ENCODE results near the gene TRAF2.

TRAF2 gene

GRCh38 chr9:136943291-136944211, 57.2 kb downstream of the TRAF2 start:
- no peak for TF ChIP-seq CTCF (IDR thresholded peaks at IDR 0.05; ENCODE audit: unreplicated experiment in 3 of 3)
- Mint-ChIP-seq H3K36me3 (ENCODE audit: low read depth) (peaks cover 15% of the 10 kb centered on the region), H3K4me1 (peaks cover 9% of the 10 kb centered on the region), H3K4me3 (peak overlapping the region; percentile 77 to 83 (median 81)), H3K9me3 (no peaks in the 10 kb centered on the region), H3K27ac (no peak overlapping the region), H3K27me3 (ENCODE audit: low read depth) (peaks cover 4% of the 10 kb centered on the region)

GRCh38 chr9:136944212-136944518, 57.8 kb downstream of the TRAF2 start:
- TF ChIP-seq CTCF (IDR thresholded peaks at IDR 0.05; ENCODE audit: unreplicated experiment in 3 of 3) = no peak
- Mint-ChIP-seq H3K36me3 (ENCODE audit: low read depth) (peaks cover 9% of the 10 kb centered on the region), H3K27ac (no peak overlapping the region), H3K4me3 (peak overlapping the region; percentile 77 to 83 (median 81)), H3K27me3 (ENCODE audit: low read depth) (peaks cover 4% of the 10 kb centered on the region), H3K9me3 (no peaks in the 10 kb centered on the region), H3K4me1 (peaks cover 9% of the 10 kb centered on the region)

- no peaks in the 10 kb centered on the region for H3K9me3 Mint-ChIP-seq
- H3K36me3 Mint-ChIP-seq (ENCODE audit: low read depth) = peaks cover 4% of the 10 kb centered on the region
- peak within 1 kb of the TSS in 1 of 3 experiments; percentile 65 for H3K27ac Mint-ChIP-seq
- H3K27me3 Mint-ChIP-seq (ENCODE audit: low read depth) = peaks cover 4% of the 10 kb centered on the region
- TF ChIP-seq CTCF (IDR thresholded peaks at IDR 0.05; ENCODE audit: unreplicated experiment in 3 of 3) = peak; percentile 97 to 99 (median 98)
- peak within 1 kb of the TSS; percentile 77 to 83 (median 81) for H3K4me3 Mint-ChIP-seq
- H3K4me1 Mint-ChIP-seq = peaks cover 9% of the 10 kb centered on the region
These were observed 58.4 kb downstream of the TRAF2 start, which contains the start of the genes C8G and FBXW5 for GRCh38 chr9:136944519-136945332. TSS of gene C8G (plus strand) at chr9:136945243. CDS start at chr9:136945321, 78 bp downstream. TSS of gene FBXW5 (minus strand) at chr9:136944738. CDS start at chr9:136944083, 655 bp downstream.

GRCh38 chr9:136945333-136946227, 59.3 kb downstream of the TRAF2 start:
- Mint-ChIP-seq H3K9me3 (no peaks in the 10 kb centered on the region), H3K4me3 (peak overlapping the region in 1 of 3 experiments; percentile 26), H3K36me3 (ENCODE audit: low read depth) (peaks cover 4% of the 10 kb centered on the region), H3K27me3 (ENCODE audit: low read depth) (peaks cover 4% of the 10 kb centered on the region), H3K27ac (no peak overlapping the region), H3K4me1 (peaks cover 9% of the 10 kb centered on the region)
- no peak for TF ChIP-seq CTCF (IDR thresholded peaks at IDR 0.05; ENCODE audit: unreplicated experiment in 3 of 3)

GRCh38 chr9:136946228-136947027, 60.1 kb downstream of the TRAF2 start:
- Mint-ChIP-seq H3K27me3 (ENCODE audit: low read depth) (peaks cover 4% of the 10 kb centered on the region), H3K9me3 (no peaks in the 10 kb centered on the region), H3K4me3 (no peak overlapping the region), H3K36me3 (ENCODE audit: low read depth) (peaks cover 4% of the 10 kb centered on the region), H3K27ac (no peak overlapping the region), H3K4me1 (peaks cover 9% of the 10 kb centered on the region)
- no peak for TF ChIP-seq CTCF (IDR thresholded peaks at IDR 0.05; ENCODE audit: unreplicated experiment in 3 of 3)
